GM19463 (cell line): ENCODE measurements around the gene UBQLN1.
"Not testable (repeated sequence)": the region's sequence is repeated elsewhere in the genome, so short reads cannot be mapped to it uniquely, and the experiment has no call there.

Experiments
- ATAC-seq: cut with Tn5 transposase; IDR thresholded peaks from one replicate; pipeline ENCODE4 v1.9.1; 2021; ENCODE audit warnings: mild to moderate bottlenecking, moderate library complexity; ENCODE audit not compliant: unreplicated experiment

The UBQLN1 gene

DNA sequence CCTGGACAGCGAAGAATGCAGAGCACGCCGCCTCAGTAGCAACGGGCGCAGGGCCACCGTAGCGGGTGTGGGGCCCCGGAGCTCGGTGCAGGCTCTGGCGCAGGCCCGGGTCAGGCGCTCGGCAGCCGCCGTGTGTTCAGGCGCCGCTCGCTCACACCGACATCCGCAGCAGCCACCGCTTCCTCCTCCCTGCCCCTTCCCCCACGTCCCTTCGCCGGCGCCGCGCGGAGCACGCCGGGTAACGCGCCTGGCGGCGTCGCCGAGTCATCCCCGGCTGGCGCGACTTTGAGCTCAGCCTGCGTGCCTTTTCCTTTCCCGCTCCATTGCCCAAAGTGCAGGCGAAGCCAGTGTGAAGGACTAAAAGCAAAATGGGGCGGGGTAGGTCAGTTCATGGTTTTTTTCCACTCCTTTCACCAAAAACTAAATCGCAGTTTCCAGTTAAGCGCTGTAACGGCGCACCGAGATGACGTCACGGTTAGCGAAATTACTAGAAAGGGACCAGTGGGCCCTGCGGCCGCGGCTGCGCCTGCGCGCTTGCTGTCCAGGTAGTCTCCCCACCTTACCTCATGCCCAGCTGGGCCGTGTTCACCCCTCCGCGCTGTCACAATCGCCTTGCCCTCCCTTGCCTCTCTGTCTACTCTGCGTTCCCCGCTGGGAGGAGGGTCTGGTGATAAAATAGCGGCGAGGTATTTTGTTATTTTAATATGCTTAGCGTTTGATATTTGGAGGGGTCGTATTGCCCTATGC, at the start of gene UBQLN1:
TSS of gene UBQLN1 (minus strand) at position 191 of the 747 bp plus-strand sequence. CDS start 279 bp downstream, outside the sequence.
- ATAC-seq: peak; percentile 74

DNA sequence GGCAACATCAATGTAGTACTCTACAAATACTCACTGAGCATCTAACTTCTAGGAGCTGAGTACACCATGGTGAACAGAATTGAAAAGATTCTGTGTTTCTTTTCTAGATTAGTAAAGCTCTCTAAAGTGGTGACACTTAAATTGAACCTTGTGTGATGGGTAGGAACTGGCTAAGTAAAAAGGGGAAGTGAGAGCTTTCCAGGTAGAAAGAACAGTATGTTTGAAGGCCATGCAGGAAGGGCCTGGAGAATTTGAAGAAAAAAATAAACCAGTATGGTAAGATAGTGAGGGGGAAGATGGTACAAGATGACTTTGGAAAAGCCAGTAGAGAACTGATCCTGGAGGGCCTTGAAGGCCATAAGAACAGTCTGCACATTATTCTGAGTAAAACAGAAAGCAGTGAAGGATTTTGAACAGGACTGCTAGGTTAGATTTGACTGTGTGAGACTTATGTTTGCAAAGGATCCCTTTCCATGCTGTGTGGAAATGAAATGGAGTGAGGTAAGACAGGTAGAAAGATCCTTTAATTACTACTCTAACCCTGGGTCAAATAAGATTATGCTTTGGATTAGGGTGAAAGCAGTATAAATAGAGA, 46.7 kb upstream of the UBQLN1 start:
- peak; percentile 81 for ATAC-seq

DNA sequence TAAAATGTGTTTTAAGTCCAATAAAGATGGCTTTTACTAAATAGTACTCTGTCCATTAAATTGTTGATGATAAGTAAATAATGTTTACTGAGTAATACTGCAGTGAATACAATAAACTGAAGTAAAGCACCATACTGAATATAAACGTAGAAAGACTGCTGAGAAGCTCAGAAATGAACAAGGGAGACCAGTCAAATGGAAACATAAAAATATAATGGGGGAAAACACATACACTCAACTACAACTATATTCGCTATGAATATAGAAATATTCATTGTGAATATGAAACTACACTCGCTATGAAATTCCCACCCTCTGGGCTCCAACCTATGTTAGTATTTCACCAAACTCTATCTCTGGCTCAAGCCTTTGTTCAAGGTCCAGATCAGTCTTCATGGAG, 41.9 kb upstream of the UBQLN1 start:
- no peak for ATAC-seq

DNA sequence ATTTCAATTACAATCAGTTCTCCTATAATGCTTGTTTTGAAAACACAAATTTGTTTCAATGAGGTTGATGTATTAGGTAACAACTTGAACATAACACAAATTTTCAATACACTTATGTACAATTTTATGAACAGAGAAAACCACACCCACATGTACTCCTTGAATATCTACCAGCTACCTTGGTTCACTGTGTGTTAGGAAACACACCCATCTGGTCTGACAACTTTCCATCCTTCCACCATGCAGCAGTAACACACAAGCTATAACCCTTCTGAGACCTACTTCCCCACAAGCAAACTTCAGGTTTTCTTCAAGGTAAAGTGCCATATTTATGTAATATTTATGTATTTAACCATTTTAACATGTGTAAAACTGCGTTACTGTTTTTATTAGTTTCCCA, 36.4 kb upstream of the UBQLN1 start:
- ATAC-seq: no peak

DNA sequence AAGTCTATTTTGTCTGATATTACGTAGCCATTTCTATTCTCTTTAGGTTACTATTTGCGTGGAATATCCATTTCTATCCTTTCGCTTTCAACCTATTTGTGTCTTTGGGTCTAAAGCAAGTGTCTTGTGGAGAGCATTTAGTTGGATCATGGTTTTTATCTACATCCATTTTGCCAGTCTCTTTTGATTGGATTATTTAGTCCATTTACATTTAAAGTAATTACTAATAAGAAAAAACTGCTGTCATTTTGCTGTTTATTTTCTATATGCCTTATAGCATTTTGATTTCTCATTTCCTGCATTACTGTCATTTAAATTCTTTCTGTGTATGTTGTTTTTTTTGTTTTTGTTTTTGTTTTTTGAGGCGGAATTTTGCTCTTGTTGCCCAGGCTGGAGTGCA, 26.0 kb upstream of the UBQLN1 start:
- no peak for ATAC-seq

DNA sequence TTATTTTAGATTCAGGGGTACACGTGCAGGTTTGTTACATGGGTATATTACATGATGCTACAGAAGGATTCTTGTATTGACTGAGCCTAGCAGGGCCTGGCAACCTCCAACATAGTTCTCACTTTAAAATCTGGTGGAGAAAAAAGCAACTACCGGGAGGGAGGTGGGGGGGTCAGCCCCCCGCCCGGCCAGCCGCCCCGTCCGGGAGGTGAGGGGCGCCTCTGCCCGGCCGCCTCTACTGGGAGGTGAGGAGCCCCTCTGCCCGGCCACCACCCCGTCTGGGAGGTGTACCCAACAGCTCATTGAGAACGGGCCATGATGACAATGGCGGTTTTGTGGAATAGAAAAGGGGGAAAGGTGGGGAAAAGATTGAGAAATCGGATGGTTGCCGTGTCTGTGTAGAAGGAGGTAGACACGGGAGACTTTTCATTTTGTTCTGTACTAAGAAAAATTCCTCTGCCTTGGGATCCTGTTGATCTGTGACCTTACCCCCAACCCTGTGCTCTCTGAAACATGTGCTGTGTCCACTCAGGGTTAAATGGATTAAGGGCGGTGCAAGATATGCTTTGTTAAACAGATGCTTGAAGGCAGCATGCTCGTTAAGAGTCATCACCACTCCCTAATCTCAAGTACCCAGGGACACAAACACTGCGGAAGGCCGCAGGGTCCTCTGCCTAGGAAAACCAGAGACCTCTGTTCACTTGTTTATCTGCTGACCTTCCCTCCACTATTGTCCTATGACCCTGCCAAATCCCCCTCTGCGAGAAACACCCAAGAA, 21.0 kb upstream of the UBQLN1 start:
- not testable (repeated sequence) for ATAC-seq

DNA sequence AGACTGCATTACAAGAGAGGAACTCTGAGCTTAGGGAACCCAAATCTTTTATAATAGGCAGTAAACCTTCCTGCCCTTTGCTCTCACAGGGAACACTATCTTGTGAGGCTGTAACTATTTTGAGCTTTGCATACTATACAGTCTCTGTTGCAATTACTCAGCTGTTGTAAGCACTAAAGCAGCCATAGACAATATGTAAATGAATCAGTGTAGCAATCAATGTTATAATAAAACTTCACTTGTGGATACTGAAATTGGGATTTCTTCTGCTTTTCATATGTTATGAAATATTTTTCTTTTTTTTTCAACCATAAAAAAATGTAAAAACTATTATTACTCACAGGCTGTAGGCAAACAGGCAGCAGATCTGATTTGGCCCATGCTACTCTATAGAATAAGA, 16.7 kb upstream of the UBQLN1 start:
- no peak for ATAC-seq

DNA sequence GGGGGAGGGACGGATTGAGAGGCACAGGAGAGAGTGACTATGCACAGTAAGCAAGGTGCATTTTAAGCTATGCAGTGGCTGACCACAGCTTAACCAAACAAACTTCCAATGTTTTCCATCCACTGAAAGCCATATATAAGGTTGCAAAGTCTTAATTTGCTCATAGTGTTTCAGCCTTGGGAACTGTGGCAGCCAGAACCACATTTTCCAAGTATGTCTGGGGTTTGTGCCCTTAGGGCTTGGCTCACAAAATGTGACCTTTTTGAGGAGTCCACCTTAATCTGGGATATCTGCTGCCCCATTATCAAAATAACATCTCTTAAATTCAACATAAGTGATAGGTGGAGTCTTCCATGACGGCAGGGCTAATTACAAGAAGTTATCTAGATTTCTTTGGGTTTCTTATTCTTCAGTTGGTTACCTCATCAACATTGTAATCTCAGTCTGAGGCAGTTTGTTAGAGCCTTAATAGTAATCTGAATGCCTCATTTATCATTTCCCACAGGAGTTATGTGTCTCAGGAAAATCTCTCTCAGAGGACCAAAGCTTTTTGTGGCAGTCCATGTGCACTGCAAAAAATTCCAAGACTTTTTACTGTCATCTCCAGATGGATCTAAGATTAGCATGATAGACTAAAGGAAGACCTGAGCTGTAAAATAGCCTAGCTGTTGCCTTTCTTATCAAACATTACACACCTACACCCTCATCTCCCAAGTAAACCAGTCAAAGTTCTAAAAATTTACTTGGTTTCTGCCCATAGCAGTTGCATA, 15.2 kb upstream of the UBQLN1 start:
- no peak for ATAC-seq

DNA sequence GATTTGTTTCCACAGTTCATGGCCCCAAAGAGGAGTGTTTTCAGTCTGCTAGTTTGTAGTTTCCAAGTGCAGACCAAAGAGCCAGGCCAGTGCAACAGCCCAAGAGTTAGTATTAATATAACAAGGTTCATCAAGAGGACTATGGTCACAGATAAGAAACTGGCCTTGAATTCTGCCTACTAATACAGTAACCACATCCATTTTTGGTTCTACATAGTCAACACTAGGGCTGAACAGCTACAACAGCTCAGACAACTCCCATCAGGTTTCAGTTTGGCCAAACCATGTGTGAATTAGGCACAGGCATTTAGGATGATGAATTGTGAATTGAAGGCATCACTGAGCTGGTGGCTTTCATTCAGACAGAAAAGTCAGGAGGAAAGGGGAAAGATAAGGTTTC, 13.8 kb upstream of the UBQLN1 start:
- ATAC-seq: no peak

DNA sequence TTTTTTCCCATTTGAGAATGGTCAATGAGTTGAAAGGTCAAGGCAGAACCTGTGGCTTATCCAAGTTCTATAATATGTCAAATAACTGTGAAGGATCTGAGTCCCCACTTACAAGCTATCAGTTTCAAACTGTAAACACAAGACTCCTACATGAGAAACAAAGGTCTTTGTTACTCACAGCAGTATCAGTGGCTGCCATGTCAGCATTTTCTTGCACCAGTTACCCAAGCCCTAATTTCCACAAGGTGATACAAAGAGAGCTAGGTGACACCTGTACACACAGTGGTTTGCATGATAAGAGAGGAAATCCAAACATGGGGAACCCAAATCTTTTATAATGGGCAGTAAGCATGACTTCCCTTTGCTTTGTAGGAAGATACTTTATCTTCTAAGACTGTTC, 8.0 kb upstream of the UBQLN1 start:
- ATAC-seq: no peak

DNA sequence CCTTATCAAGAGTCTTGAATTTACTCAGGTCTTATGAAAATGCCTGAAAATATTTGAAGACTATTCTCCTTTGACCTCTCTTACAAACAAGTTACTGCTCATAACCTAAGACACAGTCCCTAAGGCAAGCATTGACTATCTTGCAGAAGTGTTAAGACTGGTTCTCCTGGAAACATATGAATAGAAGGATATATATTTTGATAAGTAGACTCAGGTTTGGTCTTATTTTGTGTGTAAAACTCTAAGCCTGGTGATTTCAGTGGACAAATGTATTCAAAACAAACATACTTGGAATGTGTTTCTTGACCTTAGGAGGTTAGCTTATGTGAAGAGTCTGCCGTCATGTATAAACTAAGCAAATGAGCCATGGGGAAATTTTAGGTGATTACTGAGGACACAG, 7.5 kb upstream of the UBQLN1 start:
- no peak for ATAC-seq

DNA sequence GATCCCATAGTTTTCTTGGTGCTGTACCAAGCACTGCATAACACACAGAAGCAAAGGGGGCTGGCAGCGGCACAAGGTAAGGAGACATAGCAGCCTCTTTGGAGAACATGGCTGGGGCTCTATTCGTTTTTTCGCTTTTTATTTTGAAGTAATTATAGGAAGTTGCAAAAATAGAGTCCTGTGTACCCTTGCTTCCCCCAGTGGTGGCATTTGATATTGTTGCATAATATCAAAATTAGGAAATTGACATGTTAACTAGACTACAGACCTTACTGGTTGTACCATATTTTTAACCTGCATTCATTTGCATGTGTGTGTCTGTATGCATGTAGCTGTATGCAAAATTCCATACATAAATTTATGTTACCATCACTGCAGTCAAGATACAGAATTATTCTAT, 6.6 kb upstream of the UBQLN1 start:
- no peak for ATAC-seq

DNA sequence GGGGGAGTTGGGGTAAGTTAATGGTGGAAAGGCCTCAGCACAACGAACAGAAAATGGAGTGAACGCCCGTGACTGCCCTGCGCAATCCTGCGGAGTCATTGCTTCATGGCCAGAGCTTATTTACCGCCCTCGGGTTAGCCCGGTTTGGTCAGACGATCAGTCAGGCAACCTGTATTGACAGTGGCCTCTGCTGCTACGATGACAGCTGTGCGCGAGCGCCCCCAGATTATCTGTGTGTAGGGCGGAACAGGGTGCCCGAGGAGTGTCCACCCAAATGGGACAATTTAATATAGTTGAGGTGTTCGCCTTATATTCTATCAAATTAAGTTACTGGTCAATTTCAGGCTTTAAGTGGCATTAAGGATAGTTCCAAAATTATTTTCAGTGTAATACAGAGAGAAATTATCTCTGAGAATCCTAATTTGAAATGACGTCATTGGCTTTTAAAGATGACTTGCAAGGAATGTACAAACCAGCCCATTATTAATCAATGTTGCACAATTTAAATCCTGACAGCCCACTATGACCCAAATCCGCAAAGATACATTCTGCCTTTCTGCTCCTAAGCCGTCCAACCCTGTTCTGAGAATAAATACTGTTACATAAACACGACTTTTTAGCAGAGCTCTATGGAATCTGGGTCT, 879 bp upstream of the UBQLN1 start:
- peak; percentile 43 for ATAC-seq

DNA sequence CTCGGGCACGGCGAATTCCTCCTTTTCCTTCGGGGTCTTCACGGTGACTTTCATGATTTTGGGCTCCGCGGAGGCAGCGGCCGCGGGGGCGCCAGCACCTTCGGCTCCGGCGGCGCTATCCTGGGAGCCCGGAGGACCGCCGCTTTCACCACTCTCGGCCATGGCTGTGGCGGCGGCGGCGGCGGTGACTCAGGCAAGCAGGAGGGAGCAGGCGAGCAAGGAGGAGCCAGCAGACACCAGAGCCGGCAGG, 315 bp downstream of the UBQLN1 start:
- ATAC-seq: peak; percentile 48

DNA sequence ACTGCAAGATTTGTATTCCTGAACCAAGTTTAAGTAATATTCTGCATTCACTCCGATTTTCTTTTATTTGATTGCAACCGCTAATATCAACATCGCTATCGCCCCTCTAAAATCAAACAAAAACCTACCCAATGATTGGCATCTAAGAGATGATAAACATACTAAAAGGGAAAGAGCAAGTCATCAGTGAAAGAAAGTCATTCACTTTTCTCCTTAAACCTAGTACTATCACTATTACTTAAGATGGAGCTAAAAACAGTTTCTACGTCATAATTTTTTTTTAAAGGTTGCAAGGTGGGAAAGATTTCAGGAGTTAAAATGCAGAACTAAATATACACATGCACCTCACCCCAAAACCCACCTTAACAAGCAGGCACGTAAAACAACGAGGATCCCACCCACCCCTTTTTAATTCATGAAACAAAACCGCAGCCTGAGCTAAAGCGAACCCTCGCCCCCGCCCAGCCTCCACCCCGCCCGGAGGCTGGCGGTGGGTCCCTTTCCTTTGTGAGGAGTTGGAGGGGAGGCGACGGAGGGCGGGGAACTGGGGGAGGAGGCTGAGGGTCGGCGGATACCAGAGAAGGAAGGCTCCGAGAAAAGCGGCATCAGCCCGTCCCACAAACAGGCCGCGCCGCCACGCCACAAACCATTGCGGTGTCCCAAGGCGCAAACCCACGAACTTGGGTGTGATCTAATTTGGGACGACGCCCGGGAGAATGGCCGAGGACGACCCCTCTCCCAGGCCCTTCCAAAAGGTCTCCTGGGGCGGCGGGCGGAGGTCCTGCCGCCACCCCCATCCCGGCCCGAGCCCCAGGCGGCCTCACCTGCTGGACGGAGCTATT, 861 bp downstream of the UBQLN1 start:
- peak; percentile 18 for ATAC-seq

DNA sequence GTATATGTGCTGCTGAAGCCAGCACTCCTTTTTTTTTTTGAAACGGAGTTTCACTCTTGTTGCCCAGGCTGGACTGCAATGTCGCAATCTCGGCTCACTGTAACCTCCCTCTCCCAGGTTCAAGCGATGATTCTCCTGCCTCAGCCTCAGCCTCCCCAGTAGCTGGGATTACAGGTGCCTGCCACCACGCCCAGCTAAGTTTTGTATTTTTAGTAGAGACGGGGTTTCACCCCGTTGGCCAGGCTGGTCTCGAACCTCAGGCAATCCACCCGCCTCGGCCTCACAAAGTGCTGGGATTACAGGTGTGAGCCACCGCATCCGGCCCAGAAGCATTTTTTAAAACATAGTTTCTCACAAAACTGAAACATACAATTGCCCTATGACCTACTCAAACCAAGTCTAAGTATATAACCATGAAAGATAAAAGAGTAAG, 2.5 kb downstream of the UBQLN1 start:
- not testable (repeated sequence) for ATAC-seq

DNA sequence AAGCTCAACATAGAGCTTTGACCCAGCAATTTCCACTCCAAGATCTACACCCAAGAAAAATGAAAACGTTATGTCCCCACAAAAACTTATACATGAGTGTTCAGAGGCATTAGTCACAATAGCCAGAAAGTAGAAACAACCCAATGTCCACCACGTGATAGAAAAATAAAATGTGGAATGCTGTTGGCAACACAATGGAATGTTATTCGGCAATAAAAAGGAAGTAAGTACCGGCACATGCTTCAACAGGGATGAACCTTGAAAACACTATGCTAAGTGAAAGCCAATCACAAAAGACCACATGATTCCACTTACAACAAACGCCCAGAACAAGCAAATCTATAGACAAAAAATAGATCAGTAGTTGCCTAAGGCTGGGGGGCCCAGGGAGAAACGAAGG, 6.0 kb downstream of the UBQLN1 start:
- no peak for ATAC-seq

DNA sequence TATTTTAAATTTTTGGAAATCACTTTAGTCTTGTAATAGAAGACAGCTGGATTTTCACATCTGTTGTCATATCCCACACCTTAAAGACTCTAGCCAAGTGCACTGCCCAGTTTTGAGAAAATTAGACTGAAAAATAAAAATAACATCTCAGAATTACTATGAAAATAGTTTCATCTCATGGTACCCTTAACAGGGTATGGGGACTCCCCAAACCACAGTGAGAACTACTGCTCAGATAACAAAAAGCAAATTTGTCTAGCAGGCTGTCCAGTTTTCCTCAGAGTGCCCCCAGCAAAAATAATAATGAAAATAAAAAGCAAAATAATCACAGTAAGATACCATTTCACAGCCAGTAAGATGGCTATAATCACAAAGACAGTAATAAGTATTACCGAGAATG, 6.5 kb downstream of the UBQLN1 start:
- ATAC-seq: no peak

DNA sequence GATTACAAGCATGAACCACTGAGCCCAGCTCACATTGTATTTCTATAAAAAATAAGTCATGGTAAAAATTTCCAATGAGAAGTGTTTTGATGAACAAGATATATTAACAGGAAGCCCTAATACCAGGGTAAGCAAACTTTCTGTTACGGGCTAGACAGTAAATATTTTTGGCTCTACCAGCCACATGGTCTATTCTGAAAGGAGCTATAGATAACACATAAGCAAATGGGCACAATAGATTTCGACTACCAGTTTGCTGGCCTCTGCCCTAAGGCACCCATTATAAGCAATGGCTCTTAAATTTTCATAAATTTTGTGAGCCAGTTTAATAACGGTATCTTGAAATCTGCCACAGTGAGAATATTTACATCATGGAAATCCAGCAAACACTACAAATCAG, 8.1 kb downstream of the UBQLN1 start:
- peak; percentile 49 for ATAC-seq

DNA sequence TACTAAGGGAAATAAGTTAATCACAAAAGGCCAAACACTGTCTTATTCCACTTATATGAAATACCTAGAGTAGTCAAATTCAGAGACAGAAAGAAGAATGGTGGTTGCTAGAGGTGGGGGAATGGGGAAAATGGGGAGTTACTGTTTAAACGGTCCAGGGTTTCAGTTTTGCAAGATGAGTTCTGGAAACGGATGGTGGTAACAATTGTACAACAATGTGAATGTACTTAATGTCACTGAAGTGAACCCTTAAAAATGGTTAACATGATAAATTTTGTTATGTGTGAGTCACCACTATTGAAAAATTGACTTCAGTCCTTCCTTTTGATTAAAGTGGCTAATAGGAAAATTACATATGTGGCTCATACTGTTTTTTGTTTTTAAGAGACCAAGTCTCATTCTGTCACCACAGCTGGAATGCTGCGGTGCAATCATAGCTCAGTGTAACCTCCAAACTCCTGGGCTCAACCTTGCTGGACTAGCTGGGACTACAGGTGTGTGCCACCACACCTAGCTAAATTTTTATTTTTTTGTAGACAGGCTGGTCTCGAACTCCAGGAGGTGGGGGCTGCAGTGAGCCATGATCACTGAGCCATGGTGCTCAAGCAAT, 8.7 kb downstream of the UBQLN1 start:
- ATAC-seq: peak; percentile 48
